Measurements from ENCODE around the gene FABP3.

FABP3 gene

GRCh38 chr1:31324093-31324492 is 48.8 kb downstream of the FABP3 start:
- no peak overlapping the region for H3K27ac ChIP-seq
- DNase-seq (ENCODE audit: low spot score): no peak
- no peak overlapping the region for H3K4me3 ChIP-seq
- no peak for TF ChIP-seq CTCF (IDR thresholded peaks at IDR 0.05)

GRCh38 chr1:31318146-31318545 is 54.7 kb downstream of the FABP3 start:
- no peak for TF ChIP-seq CTCF (IDR thresholded peaks at IDR 0.05)
- H3K27ac ChIP-seq: no peak overlapping the region
- DNase-seq (ENCODE audit: low spot score): no peak
- H3K4me3 ChIP-seq: no peak overlapping the region

DNA sequence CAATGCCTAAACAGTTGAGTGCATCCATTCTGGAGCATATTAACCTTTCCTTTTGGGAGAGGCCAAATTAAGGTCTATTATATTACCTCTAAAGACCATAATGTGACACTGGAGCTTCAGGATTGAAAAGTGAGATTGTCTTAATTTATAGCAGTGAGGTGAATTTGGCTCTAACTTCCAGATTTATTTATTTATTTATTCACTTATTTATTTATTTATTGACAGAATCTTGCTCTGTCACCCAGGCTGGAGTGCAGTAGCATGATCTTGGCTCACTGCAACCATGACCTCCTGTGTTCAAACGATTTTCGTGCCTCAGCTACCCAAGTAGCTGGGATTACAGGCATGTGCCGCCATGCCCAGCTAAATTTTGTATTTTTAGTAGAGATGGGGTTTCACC is 57.0 kb downstream of the FABP3 start:
- DNase-seq (ENCODE audit: low spot score): no peak
- no peak for TF ChIP-seq CTCF (IDR thresholded peaks at IDR 0.05)
- no peak overlapping the region for H3K27ac ChIP-seq
- H3K4me3 ChIP-seq: no peak overlapping the region

Measured in coronary artery (tissue), 2 donors.